ENCODE measurements around the gene PHTF2.
"Not testable (repeated sequence)": the region's sequence is repeated elsewhere in the genome, so short reads cannot be mapped to it uniquely, and the experiment has no call there.

Gene PHTF2

DNA sequence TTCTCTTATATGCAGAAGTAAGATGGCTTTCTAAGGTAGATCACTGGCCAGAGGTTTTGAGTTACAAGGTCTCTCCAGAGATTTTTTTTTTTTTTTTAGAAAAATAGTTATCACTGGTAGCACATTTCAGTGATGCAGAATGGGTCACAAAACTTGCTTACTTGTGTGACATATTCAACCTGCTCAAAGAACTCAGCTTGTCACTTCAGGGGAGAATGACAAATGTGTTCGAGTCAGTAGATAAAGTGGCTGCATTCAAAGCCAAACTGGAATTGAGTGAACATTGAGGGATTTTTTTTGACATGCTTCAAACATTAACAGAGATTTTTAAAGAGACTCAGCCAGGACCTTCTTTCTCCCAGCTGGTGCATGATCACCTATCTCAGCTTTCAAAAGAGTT, 33.4 kb downstream of the PHTF2 start:
- DNase-seq: no peak

DNA sequence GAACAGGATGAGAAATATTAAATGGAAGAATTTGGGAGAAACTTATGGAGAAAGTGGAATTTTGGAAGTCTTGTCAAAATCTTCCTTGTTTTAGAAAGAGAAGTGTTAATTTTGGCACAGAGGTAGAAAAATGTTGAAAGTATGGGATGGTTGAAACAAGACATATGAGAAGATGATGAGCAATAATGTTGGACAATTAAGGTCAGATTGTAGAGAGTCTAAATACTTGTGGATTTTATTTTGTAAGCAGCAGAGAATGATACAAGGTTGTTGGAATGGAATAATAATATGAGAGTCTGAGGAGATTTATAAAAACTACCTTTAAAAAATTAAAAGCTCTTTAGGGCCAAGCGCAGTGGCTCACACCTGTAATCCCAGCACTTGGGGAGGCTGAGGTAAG, 34.6 kb downstream of the PHTF2 start:
- no peak for DNase-seq

DNA sequence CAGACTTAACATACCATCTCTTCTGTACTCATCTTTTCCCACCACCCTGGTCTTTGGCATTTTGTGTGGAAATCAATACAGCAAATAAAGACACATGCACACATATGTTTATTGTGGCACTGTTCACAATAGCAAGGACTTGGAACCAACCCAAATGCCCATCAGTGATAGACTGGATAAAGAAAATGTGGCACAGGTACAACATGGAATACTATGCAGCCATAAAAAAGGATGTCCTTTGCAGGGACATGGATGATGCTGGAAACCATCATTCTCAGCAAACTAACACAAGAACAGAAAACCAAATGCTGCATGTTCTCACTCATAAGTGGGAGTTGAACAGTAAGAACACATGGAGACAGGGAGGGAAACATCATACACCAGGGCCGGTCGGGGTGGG, 37.9 kb downstream of the PHTF2 start:
- not testable (repeated sequence) for DNase-seq

DNA sequence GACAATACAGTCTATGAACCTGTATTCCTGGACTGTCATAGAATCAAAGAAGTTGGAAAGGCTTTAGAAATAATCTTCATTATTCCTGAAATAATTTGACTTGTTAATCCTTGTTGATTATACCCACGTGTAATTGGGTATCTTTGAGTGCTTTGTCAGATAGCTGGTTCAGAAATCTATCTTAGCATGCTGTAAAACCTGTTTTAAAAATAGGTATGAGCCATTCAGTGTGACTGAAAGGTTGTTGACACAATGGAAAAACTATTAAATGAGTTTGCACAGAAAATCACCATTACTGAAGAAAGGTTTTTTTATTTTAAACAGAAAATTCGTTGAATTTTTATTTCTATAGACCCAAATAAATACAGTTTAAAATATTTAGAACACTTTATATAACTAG, 38.7 kb downstream of the PHTF2 start:
- DNase-seq: no peak

DNA sequence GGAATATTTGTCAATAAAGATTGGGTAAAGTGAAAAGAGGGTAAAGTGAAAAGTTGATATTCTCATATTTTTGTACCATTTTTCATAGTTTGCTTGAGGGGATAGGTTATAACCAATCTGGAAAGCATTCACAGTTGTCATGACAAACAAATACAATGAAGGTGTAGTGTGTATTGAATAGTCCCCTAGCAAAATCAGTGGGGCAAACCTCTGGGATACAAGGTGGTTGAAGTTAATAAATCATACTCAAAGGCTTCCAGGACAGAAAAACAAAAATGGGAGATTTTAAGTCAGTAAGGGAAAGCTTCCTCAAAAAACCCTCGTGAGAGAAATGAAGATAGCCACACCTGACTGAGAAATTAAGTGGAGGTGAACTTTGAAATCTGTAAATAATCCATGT, 39.4 kb downstream of the PHTF2 start:
- no peak for DNase-seq

DNA sequence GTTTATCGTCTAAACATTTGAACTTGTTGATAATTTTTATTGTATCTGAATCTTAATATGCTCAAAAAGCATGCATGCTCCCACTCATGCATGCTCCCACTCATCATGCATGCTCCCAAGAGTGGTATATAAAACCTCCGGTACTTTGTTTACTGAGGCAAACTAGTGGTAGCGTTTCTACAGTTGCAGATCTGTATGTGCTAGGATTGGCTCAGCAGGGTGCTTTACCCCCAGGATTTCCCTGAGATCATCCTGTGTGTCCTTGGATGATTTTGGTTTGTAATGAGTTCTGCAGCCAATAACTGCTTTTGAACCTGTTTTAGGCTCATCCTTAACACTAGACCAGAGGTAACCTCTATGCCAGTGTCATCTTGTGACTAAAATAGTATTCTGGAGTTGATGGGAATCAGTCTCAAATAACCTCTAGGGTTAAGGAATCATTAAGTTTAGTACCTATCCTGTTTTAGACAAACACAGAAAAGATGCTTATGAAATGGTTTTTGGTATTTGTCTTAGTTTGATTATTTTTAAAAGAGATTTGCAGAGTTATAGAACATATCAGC, 40.4 kb downstream of the PHTF2 start:
- DNase-seq: no peak

DNA sequence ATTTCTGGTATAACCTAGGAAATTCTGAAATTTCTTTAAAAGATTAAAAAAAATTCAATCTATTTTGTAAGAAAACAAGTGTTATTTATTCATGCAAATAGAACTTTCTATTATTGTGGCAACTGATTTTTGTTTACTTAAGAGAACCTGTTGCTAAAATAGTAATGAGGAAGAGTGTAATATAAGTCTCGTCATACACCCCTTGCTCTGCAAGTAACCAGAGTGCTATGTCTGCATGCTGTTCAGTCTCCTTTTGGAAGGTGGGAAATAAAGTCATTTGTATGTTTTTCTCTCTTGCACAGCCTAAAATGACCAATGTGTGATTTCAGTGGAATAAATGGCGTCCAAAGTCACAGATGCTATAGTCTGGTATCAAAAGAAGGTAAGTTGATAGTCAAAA, 41.3 kb downstream of the PHTF2 start:
- no peak for DNase-seq

DNA sequence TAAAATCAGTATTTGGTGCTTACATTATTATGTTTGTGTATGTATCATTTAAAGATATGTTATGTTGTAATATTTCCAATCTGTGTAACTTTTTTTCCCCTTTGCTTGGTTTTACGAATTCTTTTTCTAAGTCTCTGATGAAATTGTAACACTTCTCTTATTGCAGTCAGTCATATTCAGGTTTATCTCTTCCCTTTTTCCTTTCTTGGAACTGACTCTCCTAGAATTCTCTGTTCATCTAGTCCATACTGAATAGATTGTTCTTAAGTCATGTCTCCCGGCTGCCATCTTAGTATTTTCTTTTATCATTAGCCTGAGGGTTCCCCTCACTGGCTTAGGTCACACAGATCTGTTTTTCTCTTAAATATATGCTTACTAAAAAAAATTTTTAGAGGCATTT, 44.6 kb downstream of the PHTF2 start:
- no peak for DNase-seq

DNA sequence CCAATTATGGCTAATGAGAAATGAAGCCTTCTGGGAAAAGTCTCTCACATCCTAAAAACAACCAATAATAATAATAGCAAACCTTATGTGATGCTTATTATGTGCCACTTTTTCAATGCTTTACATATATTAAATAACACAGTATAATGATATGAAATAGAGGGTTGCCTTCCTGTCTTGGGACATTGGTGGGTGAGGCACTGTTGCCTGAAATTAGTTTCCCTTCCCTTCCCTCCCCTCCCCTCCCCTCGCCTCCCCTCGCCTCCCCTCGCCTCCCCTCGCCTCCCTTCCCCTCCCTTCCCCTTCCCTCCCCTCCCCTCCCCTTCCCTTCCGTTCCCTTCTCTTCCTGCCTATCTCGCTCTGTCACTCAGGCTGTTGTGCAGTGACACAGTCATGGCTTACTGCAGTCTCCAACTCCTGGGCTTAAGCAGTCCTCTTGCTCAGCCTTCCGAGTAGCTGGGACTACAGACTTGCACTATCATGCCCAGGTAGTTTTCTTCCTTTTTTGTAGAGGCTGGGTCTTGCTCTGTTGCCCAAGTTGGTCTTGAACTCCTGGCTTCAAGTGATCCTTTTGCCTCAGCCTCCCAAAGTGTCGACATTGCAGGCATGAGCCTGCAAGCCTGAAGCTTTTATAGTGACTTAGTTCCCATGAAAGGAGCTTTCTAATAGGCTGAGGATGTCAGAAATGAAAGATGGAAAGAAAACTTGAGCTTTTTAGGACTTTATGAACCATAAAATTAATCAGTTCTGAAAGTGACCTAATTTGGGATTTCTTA, 47.9 kb downstream of the PHTF2 start:
- DNase-seq: no peak

DNA sequence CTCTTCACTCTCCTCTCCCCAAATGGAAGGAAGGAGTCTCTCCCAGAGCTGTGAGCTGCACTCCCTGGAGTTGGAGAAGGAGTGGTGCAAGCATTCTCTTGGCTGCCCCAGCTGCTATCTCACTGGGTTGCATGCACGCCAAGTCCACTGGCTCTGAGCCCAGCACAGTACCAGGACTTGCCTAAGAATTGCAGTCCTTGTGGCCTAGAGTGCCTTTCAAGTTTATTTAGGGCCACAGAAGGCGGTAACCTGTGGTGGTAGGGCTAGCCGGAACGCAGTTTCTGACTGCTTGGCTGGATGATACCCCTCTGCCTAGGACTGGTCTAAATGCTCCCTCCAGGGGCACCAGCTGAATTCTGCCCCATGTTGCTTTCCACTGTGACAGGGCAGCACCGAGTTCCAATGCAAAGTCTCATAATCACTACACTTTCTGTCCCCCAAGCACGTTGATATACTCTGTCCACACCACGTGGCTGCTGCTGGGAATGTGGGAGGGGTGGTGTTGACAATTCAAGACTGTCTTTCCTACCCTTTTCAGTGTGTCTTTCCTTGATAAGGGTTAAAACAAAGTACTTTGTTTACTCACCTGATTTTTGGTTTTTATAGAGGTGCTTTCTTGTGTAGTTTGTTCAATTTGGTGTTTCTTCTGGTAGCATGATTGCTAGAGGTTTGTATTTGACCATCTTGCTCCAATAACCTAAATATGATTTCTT, 57.0 kb downstream of the PHTF2 start:
- no peak for DNase-seq

DNA sequence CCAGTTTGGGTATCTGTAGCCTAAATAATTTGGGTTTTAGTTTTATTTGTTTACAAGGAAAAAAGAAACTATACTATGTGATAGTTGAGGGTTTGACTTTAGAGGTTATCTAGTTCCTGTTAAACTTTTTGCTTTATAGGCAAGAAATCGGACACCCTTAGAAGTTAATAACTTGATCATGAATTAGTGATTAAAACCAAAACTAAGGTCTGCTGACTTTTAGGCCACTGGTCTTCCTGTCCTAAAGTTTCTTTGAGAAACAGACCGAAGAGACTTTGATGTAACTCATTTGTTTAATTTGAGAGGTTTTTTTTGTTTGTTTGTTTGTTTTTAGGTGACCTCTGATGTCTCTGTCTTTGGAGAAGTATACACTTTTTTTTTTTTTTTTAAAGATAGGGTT, 59.7 kb downstream of the PHTF2 start:
- no peak for DNase-seq

DNA sequence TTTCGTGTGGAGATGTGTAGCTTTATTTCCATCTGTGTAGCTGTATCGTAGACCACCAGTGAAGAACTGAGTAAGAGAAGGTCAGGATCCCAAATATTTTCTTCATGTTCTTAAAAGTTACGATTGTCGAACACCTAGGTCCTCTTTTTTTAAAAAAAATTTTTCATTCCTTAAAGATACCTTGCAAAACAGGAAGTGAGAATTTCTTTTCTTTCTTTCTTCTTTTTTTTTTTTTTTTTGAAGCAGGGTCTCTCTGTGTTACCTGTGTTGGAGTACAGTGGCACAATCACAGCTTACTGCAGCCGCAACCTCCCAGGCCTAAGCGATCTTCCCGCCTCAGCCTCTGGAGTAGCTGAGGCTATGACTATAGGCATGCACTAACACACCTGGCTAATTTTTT, 60.8 kb downstream of the PHTF2 start:
- no peak for DNase-seq

DNA sequence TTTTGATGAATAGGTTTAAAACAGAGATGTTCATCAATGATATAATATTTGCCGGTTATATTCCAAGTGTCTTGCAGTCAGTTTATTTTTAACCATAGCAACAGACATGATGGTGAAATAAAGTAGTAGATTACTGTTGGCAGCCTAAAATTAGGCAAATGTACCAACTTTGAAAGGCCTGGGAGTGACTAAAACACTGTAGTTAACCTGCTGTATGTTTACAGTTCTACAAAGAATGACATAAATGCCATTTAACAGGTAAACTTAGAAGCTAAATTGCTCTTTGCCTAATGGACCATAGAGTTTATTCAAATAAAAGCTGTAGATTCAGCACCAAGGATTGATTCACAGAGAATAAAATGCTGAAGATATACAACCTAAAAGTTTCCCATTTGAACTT, 64.1 kb downstream of the PHTF2 start:
- DNase-seq: no peak

DNA sequence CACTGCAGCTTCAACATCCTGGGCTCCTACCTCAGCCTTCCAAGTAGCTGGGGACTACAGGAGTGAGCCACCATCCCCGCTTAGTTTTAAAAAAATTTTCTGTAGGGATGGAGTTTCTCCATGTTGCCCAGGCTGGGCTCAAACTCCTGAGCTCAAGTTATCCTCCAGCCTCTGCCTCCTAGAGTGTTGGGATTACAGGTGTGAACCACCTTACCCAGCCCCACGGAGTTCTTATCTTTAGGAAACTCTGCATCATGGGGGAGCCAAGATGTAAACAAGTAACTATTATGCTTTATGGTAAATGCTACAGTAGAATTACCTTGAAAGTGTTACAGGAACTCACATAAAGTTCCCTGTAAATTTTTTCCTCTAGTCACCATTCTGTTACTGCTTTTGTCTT, 65.3 kb downstream of the PHTF2 start:
- no peak for DNase-seq

DNA sequence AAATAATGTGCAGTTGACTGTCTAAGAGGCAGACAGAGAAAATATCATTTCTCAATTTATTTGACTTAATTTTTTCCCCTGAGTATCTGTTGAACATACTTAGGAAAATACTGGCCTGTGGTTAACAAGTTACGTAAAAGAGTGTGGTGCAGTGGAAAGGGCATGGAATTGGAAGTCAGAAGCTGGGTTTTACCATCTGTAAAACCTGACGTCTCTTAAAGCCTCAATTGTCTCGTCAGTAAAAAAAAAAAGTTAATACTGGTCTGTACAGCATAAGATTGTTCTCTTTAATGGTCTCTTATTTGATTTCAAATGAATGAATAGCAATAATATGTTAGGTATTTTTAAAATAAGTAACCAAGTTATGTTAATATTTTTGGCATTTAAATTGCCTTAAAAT, 67.8 kb downstream of the PHTF2 start:
- no peak for DNase-seq

DNA sequence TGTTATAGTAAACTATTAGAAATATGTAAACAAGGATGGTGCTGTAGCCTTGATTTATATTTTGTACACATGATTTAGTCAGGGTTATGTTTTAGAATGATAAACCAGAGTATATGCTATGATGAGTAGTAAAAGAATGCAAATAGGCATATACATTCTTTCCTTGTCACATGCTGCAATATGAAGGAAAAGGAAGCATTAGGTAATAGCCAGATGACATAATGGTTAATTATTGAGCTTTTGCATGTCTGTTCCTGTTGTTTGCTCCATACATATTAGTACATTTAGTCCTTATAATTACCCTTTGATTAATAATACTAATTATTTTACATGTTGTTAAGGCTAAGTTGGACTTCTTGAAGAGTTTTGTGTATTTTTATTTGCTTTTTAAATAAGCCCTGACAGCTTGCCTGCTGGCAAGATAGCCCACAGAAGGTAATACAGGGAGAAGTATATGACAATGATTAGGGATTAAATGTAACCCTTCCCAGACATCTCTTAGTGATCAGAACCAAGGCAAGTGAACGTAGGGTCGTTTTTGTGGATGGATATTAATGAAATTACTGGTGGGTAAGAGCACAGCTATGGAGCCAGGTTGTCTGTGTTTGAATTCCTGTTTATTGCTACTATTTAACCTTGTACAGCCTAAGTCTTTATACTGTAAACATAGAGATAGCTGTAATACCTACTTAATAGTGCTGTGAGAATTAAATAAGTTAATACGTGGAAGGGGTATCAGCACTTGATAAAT, 68.4 kb downstream of the PHTF2 start:
- no peak for DNase-seq

DNA sequence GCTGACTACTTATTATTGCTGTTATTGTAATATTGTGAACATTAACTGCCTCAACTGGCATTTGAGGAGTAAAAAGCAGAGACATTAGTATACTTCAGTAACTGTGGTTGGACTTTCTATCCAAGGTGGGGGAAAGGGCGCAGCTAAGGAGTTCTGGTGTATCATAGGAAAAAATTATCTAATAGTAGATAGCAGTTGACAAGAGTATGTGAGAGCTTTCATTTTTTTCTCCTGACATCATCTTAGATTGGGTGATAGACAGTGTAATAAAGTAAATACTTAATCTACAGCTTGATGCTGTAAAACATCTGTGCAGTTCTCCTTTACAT, 68.9 kb downstream of the PHTF2 start:
- DNase-seq: no peak

DNA sequence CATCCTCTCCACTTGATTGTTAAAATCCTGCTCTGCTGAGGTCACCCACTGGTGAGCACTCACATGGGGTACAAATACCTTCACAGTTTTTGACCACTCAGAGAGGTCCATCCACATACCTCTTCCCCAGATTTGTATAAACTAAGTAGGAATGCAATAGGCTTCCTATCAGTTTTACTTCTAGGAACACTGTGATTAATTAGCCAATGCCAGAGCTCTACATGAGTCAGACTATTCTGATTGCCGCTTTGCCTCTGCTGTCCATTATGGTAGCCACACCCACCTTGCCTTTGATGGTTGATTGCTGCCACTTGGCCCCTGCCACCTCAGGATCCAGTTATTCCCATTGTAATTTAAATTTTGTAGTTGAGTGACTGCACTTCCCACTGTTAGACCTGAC, 73.7 kb downstream of the PHTF2 start:
- DNase-seq: not testable (repeated sequence)

DNA sequence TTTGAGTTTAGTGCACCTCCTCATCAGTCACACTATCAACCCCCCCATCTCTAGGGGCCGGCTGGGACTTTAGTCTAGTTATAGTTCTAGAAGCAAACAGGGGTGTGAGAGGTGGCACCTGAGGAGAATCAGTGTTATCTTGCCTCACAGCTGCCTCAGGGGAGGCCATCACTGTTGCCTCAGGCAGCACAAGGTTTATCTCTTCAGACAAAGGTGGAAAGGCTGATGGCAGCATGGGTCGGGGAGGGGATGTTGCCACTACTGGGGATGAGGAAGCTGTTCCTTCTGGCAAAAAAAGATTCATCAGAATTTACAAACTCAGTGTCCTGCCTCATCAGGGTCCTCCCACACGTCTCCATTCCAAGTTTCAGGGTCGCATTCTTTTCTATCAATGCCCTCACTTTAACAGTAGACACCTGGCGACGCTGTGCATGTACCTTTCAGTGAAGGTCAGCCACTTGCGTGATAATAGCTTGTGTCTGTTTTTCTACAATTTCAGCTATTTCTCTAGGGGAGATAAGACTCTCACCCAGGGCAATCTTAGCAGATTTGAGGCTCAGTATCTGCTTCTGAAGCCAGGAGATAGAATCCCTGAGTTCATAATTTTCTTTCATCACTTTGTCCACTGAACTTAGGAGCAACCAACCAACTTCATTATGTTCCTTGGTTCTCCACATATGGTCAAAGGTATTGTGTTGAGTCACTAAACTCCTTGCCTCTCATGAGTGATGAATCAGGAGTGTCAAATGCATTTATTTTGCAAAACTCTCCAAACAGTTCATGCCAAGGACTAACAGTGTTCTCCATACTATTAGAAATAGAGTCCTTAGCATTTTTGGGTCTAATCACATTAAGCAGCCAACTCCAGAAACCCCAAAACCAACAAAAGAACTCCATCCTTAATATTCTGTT, 75.1 kb downstream of the PHTF2 start:
- DNase-seq: not testable (repeated sequence)

DNA sequence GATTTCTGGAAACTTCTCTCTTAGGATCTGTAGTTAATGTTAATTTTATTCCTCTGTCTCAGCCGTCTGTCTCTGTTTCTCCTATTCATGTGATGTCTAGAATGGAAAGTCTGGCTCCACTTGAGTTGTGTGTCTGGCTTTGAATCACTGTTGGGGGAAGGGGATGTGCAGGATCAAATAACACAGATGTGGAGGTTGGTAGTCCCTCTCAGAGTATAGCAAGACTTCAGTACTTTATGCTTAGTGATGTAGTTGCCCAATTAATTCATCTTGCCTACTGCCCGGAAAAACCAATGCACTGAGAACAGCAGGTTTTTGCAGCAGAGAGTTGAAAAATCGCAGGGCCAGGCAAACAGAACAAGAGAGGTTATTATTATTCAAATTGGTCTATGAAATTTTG, 79.2 kb downstream of the PHTF2 start:
- no peak for DNase-seq

DNA sequence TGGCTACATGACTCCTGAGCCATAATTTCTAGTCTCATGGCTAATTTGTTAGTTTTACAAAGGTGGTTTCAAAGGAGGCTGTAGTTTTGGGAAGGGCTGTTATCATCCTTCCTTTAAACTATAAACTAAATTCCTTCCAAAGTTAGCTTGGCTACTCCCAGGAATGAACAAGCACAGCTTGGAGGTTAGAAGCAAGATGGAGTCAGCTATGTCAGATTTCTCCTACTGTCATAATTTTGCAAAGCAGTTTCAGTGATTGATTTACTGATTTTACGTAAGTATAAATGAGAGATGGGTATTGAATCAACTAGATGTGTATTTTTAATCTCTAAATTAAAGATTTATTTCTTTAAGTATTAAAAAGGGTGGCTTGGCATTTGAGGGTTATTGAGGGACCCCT, 79.9 kb downstream of the PHTF2 start:
- DNase-seq: no peak

DNA sequence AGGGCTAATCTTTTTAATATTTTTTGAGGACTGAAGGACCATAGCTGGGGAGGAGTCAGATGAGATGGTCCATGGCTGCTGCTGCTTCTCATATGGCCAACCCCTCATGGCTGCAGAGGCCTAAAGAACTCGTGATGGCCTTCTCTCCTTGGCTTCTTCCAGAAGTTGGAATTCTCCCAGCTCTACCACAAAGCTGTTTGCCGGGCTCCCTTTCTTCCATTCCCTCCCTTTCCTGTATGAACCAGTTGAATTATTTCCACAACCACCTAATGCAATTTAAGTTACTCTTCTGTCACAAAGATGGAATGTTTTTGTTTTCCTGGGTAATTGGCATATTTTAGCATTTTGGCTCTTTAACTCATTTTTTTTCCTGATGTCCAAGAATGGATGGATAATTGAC, 80.7 kb downstream of the PHTF2 start:
- no peak for DNase-seq

DNA sequence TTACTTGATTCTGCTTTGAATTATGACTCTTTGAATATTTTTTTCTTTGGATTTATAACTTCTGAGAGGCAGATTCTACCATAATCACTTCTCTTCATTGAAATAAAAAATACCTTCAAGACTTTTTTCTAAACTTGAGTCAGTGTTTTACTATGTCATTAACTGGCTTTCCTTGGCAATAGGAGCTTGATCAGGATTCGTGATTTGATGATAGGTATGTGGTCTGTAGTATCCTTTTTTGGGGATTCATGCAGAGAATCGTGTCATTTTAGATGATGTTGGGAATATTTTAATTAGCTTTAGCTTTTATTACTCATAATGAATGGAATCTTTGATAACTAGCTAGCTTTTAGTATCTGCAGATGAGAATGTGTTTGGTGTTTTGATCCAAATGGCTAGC, 83.3 kb downstream of the PHTF2 start:
- DNase-seq: no peak
